H1 (cell line): ENCODE data around the gene FAM169A. TPM values are rescaled to one million over a fixed set of nuclear protein-coding genes. Genes with fewer than 3 reads are reported as not detected.
A peak's percentile ranks its signal among the peaks of the same experiment; 100 is the strongest.

Experiments
- CTCF ChIA-PET: fragments of 300-600 bp; sonication (Branson Sonifier 250); formaldehyde crosslinking; loops from one replicate; lab custom pipeline; 2021; ENCODE audit not compliant: partially characterized antibody; lab: Charles Lee
- POLR2A ChIA-PET: fragments of 300-600 bp; sonication (Branson Sonifier 250); formaldehyde crosslinking; loops from one replicate; lab custom pipeline; 2021; ENCODE audit warnings: inconsistent platforms; ENCODE audit not compliant: partially characterized antibody; lab: Charles Lee
- DNase-seq, 2 experiments: peaks; one replicate each; pipeline versions ENCODE4 v3.0.0 to v3.0.0-alpha.2; 2010 to 2022; ENCODE audit warnings: low spot score in 2 of 2, low read depth in 1 of 2, mixed read lengths in 1 of 2
- FAIRE-seq: peaks from 2 replicates; lab custom pipeline; 2011; peaks lifted over from hg19 to GRCh38; lab: Jason Lieb, UNC
- H2AFZ ChIP-seq: 2 replicates; pipeline ENCODE4 v1.8.1; 2012; ENCODE audit warnings: low read length, inconsistent platforms
- H2AK5ac ChIP-seq: 2 replicates; pipeline ENCODE4 v1.6.1; 2013; ENCODE audit warnings: low read depth, low read length
- H2BK120ac ChIP-seq: replicated peaks from 2 replicates; pipeline ENCODE3; 2013; ENCODE audit warnings: low read depth, low read length, inconsistent platforms
- H2BK12ac ChIP-seq: 2 replicates; pipeline ENCODE4 v1.6.1; 2013; ENCODE audit warnings: low read depth, low read length
- H2BK15ac ChIP-seq: 2 replicates; pipeline ENCODE4 v1.6.1; 2013; ENCODE audit warnings: low read length
- H2BK20ac ChIP-seq: 2 replicates; pipeline ENCODE4 v1.6.1; 2013; ENCODE audit warnings: low read length
- H2BK5ac ChIP-seq: 2 replicates; pipeline ENCODE4 v1.6.1; 2013; ENCODE audit warnings: low read depth, low read length
- H3K14ac ChIP-seq: 2 replicates; pipeline ENCODE4 v1.6.1; 2013; ENCODE audit warnings: inconsistent platforms; ENCODE audit not compliant: insufficient read length
- H3K18ac ChIP-seq: 2 replicates; pipeline ENCODE4 v1.6.1; 2013; ENCODE audit warnings: low read length; ENCODE audit errors: extremely low read depth
- H3K23ac ChIP-seq: 2 replicates; pipeline ENCODE4 v1.6.1; 2013; ENCODE audit warnings: inconsistent platforms; ENCODE audit not compliant: insufficient read length
- H3K23me2 ChIP-seq: 2 replicates; pipeline ENCODE4 v1.6.1; 2013; ENCODE audit warnings: low read depth, low read length
- H3K27ac ChIP-seq: 2 replicates; pipeline ENCODE4 v1.6.1; 2011; ENCODE audit warnings: low read depth, low read length, inconsistent platforms
- H3K27me3 ChIP-seq, 4 experiments: replicated peaks in 1 of 4; 1 replicate in 1 of 4; 2 replicates in 3 of 4; pipeline versions ENCODE4 v1.6.1 to v1.8.1; 2011 to 2013; ENCODE audit warnings: low read length in 3 of 4, mild to moderate bottlenecking in 3 of 4, inconsistent platforms in 2 of 4, mixed read lengths in 2 of 4, moderate library complexity in 1 of 4; ENCODE audit not compliant: control insufficient read depth in 3 of 4, insufficient read depth in 3 of 4; ENCODE audit errors: extremely low read depth in 1 of 4
- H3K36me3 ChIP-seq, 4 experiments: 2 replicates each; pipeline versions ENCODE4 v1.6.1 to v1.8.1; 2011 to 2013; ENCODE audit warnings: mild to moderate bottlenecking in 4 of 4, low read length in 3 of 4, moderate library complexity in 2 of 4, control low read depth in 1 of 4, inconsistent platforms in 1 of 4; ENCODE audit not compliant: insufficient read depth in 4 of 4, control insufficient read depth in 2 of 4
- H3K4ac ChIP-seq: replicated peaks from 2 replicates; pipeline ENCODE3; 2013; ENCODE audit warnings: low read length, low read depth, mixed read lengths, inconsistent platforms; ENCODE audit not compliant: insufficient read length
- H3K4me1 ChIP-seq, 4 experiments: replicated peaks in 1 of 4; 1 replicate in 1 of 4; 2 replicates in 3 of 4; pipeline versions ENCODE4 v1.6.1 to v1.8.1; 2011 to 2013; ENCODE audit warnings: low read length in 3 of 4, inconsistent platforms in 2 of 4, mixed read lengths in 1 of 4; ENCODE audit not compliant: insufficient read depth in 4 of 4, control insufficient read depth in 3 of 4
- H3K4me2 ChIP-seq, 2 experiments: 2 replicates each; pipeline versions ENCODE4 v1.6.1 to v1.8.1; 2011 to 2013; ENCODE audit warnings: low read depth in 2 of 2, low read length in 2 of 2, control low read depth in 1 of 2, inconsistent platforms in 1 of 2, mild to moderate bottlenecking in 1 of 2; ENCODE audit not compliant: insufficient read depth in 1 of 2
- H3K4me3 ChIP-seq, 4 experiments: fragments of 200-600, 300-600 bp in 1 of 4; sonication (generic), shearing (Covaris generic), sonication (Bioruptor Twin) in 1 of 4; 2 replicates each; pipeline versions ENCODE4 v1.5.1 to v1.8.1; 2011 to 2016; ENCODE audit warnings: low read length in 4 of 4, low read depth in 3 of 4, control low read depth in 2 of 4, inconsistent platforms in 2 of 4, mild to moderate bottlenecking in 2 of 4, mixed read lengths in 1 of 4, moderate library complexity in 1 of 4; ENCODE audit not compliant: insufficient read depth in 2 of 4; ENCODE audit errors: extremely low read depth in 1 of 4
- H3K56ac ChIP-seq: replicated peaks from 2 replicates; pipeline ENCODE3; 2013; ENCODE audit warnings: low read depth, mild to moderate bottlenecking, mixed read lengths, low read length, inconsistent platforms; ENCODE audit not compliant: insufficient read length
- H3K79me1 ChIP-seq: 2 replicates; pipeline ENCODE4 v1.6.1; 2013; ENCODE audit warnings: low read depth, low read length, control low read depth
- H3K79me2 ChIP-seq, 2 experiments: 2 replicates each; pipeline versions ENCODE4 v1.6.1 to v1.8.1; 2012 to 2013; ENCODE audit warnings: low read length in 2 of 2, mild to moderate bottlenecking in 2 of 2, inconsistent platforms in 1 of 2; ENCODE audit not compliant: insufficient read depth in 2 of 2, control insufficient read depth in 1 of 2
- H3K9ac ChIP-seq, 4 experiments: replicated peaks in 1 of 4; 1 replicate in 1 of 4; 2 replicates in 3 of 4; pipeline versions ENCODE4 v1.6.1 to v1.8.1; 2011 to 2013; ENCODE audit warnings: low read depth in 3 of 4, low read length in 3 of 4, control low read depth in 2 of 4, mild to moderate bottlenecking in 2 of 4, moderate library complexity in 2 of 4, inconsistent platforms in 1 of 4; ENCODE audit errors: extremely low read depth in 1 of 4
- H3K9me3 ChIP-seq, 2 experiments: 2 replicates each; pipeline versions ENCODE4 v1.6.1 to v1.8.1; 2012 to 2013; ENCODE audit warnings: mild to moderate bottlenecking in 2 of 2, moderate library complexity in 2 of 2, control low read depth in 1 of 2, inconsistent platforms in 1 of 2, low read depth in 1 of 2, low read length in 1 of 2, mixed read lengths in 1 of 2; ENCODE audit not compliant: insufficient read depth in 2 of 2
- H4K20me1 ChIP-seq, 2 experiments: replicated peaks in 1 of 2; 2 replicates each; pipeline versions ENCODE3 to v1.8.1; 2011 to 2013; ENCODE audit warnings: inconsistent platforms in 2 of 2, low read length in 2 of 2, mild to moderate bottlenecking in 1 of 2; ENCODE audit not compliant: insufficient read depth in 2 of 2, control insufficient read depth in 1 of 2
- H4K5ac ChIP-seq: 2 replicates; pipeline ENCODE4 v1.6.1; 2013; ENCODE audit warnings: low read length, low read depth, mixed read lengths, inconsistent platforms; ENCODE audit not compliant: insufficient read length
- H4K8ac ChIP-seq: 2 replicates; pipeline ENCODE4 v1.8.0; 2013; ENCODE audit warnings: mild to moderate bottlenecking, moderate library complexity, low read length, inconsistent platforms; ENCODE audit not compliant: insufficient read depth; ENCODE audit errors: extremely low read depth
- H4K91ac ChIP-seq: replicated peaks from 2 replicates; pipeline ENCODE3; 2013; ENCODE audit warnings: low read length, mixed read lengths, inconsistent platforms; ENCODE audit not compliant: insufficient read length
- CBX8 ChIP-seq: fragments of 300-800, 300-1000 bp; sonication (generic); IDR thresholded peaks from 2 replicates; pipeline ENCODE4 v1.7.1; 2016; ENCODE audit warnings: low read depth, low read length, borderline replicate concordance
- CREB1 ChIP-seq: IDR thresholded peaks from 2 replicates; pipeline ENCODE4 v1.6.1; 2012; ENCODE audit warnings: inconsistent platforms
- NRF1 ChIP-seq: IDR thresholded peaks from 2 replicates; pipeline ENCODE4 v1.6.1; 2011; ENCODE audit warnings: mild to moderate bottlenecking, low read depth, low read length, improper control_type of control experiment
- SIN3A ChIP-seq, 2 experiments: IDR thresholded peaks in 1 of 2; conservative IDR thresholded peaks in 1 of 2; 2 replicates each; pipeline ENCODE4 v1.6.1; 2011 to 2012; ENCODE audit warnings: low read length in 2 of 2, improper control_type of control experiment in 1 of 2, low read depth in 1 of 2, mild to moderate bottlenecking in 1 of 2
- SIX5 ChIP-seq: IDR thresholded peaks from 2 replicates; pipeline ENCODE4 v1.6.1; 2011; ENCODE audit warnings: mild to moderate bottlenecking, low read depth, low read length
- SRF ChIP-seq: IDR thresholded peaks from 2 replicates; pipeline ENCODE4 v1.6.1; 2011; ENCODE audit warnings: mild to moderate bottlenecking, low read depth, low read length, moderate library complexity
- TBP ChIP-seq: IDR thresholded peaks from 2 replicates; pipeline ENCODE4 v1.6.1; 2011; ENCODE audit warnings: low read depth, low read length, improper control_type of control experiment
- WGBS, 2 experiments: shearing (Covaris generic) in 1 of 2; methylation state at CpG; one replicate each; pipeline versions ENCODE4 v1.1.6 to v1.1.7; 2013 to 2015; ENCODE audit warnings: low lambda C conversion rate in 2 of 2, mixed read lengths in 2 of 2, inconsistent platforms in 1 of 2, low coverage in 1 of 2, missing lambda C conversion rate in 1 of 2; ENCODE audit not compliant: insufficient replicate concordance in 2 of 2, insufficient coverage in 1 of 2, insufficient read length in 1 of 2; ENCODE audit errors: extremely low coverage in 1 of 2, missing lambda C conversion rate in 1 of 2; 5-methylcytosine and 5-hydroxymethylcytosine counted together
- polyA plus RNA-seq, 7 experiments: library from polyadenylated mRNA; depleted of rRNA in 3 of 7; stranded (reverse) in 5 of 7; unstranded in 2 of 7; fragments of >200 nt in 5 of 7; fragments of 200-250 nt in 2 of 7; gene quantifications; 1 replicate in 5 of 7; 2 replicates in 1 of 7; 4 replicates in 1 of 7; pipeline versions ENCODE4 v1.2.1 to v1.2.3, GENCODE V29; 2011 to 2013; ENCODE audit warnings: missing spikeins in 2 of 7, mixed read lengths in 2 of 7
- total RNA-seq: library from RNA; stranded (reverse); fragmentation: NEBNext Ultra II Directional; extraction: Animal tissue kit (Norgen Biotek cat#: 25700); gene quantifications from 2 replicates; pipeline ENCODE4 v1.2.1, GENCODE V29; 2021
- TF ChIP-seq, protein P1 (sequence below), 3 experiments: IDR thresholded peaks; 1 replicate in 2 of 3; 2 replicates in 1 of 3; pipeline versions ENCODE4 v1.5.1 to v1.6.1; 2011; ENCODE audit warnings: low read length in 3 of 3, mild to moderate bottlenecking in 3 of 3, inconsistent platforms in 2 of 3, low read depth in 1 of 3, moderate library complexity in 1 of 3; ENCODE audit not compliant: insufficient read depth in 1 of 3; ENCODE audit errors: control extremely low read depth in 1 of 3
- TF ChIP-seq, protein P2 (sequence below): IDR thresholded peaks from 2 replicates; pipeline ENCODE4 v1.6.1; 2012; ENCODE audit warnings: inconsistent platforms

The FAM169A gene
- total and polyA plus RNA-seq, 2 of the 8 experiments (the other 6 are each of a cell fraction or from before 2014, with no cell fraction given), result 12.6 to 83.1 TPM

DNA sequence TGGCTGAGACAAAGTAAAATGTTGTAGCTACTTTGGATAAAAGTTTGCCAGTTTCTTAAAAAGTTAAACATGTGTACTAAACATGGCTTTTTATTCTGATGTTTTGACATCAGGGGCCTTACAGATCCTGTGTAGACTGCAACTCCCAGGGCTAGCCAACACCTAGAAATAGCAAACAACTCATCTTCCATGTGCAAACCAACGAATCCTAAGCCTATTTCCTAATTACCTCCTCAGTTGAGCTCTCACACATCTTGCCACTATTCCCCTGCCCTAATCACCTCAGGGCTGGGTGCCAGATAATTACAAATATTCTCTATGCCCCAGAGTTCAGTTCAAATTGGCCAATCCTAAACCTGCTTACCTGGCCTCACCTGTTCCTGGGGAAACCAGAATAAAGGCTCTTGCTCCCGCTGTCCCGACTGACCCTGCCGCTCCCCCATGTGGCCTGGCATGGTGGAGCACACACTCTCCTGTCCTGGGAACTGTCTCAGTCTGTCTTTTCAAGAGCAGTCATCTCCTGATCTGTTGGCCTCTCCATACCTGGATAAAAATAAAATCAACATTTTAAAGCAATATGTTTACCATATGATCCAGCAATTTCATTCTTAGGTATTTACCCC lies 37.1 kb upstream of the FAM169A start:
- Histone ChIP-seq H3K36me3 (no peaks in the 10 kb centered on the region), H3K4me3 (no peak overlapping the region), H2AFZ (peak overlapping the region; percentile 89), H3K23me2 (no peaks in the 10 kb centered on the region), H3K79me2 (no peaks in the 10 kb centered on the region), H4K8ac (no peak overlapping the region), H3K4me1 (peaks cover 0 to 6% (median 3%) of the 10 kb centered on the region in 4 experiments; a peak in 4 of 7 replicates), H3K27me3 (no peaks in the 10 kb centered on the region), H4K91ac (no peak overlapping the region), H2BK5ac (no peak overlapping the region; the same call in 1 of the 2 replicates), H3K14ac (no peak overlapping the region), H3K27ac (no peak overlapping the region), H3K79me1 (no peaks in the 10 kb centered on the region), H2BK20ac (no peak overlapping the region), H2BK120ac (peak overlapping the region; percentile 8), H3K4me2 (no peak overlapping the region), H2BK12ac (no peak overlapping the region), H3K56ac (no peak overlapping the region), H3K4ac (no peak overlapping the region), H4K20me1 (no peaks in the 10 kb centered on the region), H3K9me3 (peaks cover 0 to under 1% of the 10 kb centered on the region in 2 experiments; a peak in 1 of 4 replicates), H2BK15ac (no peak overlapping the region), H3K9ac (no peak overlapping the region), H3K18ac (peak overlapping the region; percentile 41; the same call in 1 of the 2 replicates), H3K23ac (no peak overlapping the region), H2AK5ac (no peak overlapping the region), H4K5ac (no peak overlapping the region)
- CTCF ChIA-PET, result interaction anchor here (0.7 to 2.0 kb wide), 24 partner anchors 8 to 244 kb away, joined by 3 to 10 read pairs (median 4); partner anchors contain the start of genes FAM169A, GFM2 and NSA2
- peak; percentile 99 for FAIRE-seq
- POLR2A ChIA-PET, result no interaction called here
- WGBS, 2 experiments, result 20% methylated on average over 4 of the region's 4 CpGs; no CpG with 5 or more reads in 1 of the 2 experiments
- DNase-seq, result peak; percentile 71 to 81
- TF ChIP-seq NRF1 (no peak), CBX8 (no peak), SIX5 (no peak), TBP (no peak), SRF (no peak), SIN3A (conservative IDR thresholded peaks at IDR 0.05 in 1 of 2, IDR thresholded peaks at IDR 0.05 in 1 of 2; ENCODE audit: low read depth in 1 of 2, low read length in 2 of 2) (0 out of 4 replicates have a peak, but pooled peaks of 1 of the 2 experiments have one; percentile 22), CREB1 (peak; percentile 89)
- TF ChIP-seq, protein P1, sequence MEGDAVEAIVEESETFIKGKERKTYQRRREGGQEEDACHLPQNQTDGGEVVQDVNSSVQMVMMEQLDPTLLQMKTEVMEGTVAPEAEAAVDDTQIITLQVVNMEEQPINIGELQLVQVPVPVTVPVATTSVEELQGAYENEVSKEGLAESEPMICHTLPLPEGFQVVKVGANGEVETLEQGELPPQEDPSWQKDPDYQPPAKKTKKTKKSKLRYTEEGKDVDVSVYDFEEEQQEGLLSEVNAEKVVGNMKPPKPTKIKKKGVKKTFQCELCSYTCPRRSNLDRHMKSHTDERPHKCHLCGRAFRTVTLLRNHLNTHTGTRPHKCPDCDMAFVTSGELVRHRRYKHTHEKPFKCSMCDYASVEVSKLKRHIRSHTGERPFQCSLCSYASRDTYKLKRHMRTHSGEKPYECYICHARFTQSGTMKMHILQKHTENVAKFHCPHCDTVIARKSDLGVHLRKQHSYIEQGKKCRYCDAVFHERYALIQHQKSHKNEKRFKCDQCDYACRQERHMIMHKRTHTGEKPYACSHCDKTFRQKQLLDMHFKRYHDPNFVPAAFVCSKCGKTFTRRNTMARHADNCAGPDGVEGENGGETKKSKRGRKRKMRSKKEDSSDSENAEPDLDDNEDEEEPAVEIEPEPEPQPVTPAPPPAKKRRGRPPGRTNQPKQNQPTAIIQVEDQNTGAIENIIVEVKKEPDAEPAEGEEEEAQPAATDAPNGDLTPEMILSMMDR (IDR thresholded peaks at IDR 0.05; ENCODE audit: control extremely low read depth in 1 of 3, insufficient read depth in 1 of 3, low read depth in 1 of 3, low read length in 3 of 3), result peak; percentile 88 to 95 (median 91)
- TF ChIP-seq, protein P2, sequence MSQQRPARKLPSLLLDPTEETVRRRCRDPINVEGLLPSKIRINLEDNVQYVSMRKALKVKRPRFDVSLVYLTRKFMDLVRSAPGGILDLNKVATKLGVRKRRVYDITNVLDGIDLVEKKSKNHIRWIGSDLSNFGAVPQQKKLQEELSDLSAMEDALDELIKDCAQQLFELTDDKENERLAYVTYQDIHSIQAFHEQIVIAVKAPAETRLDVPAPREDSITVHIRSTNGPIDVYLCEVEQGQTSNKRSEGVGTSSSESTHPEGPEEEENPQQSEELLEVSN, result no peak
